Endodermal cell (in vitro differentiated cells): ENCODE measurements around the gene FAM120B. TPM values are rescaled to one million over a fixed set of nuclear protein-coding genes. Genes with fewer than 3 reads are reported as not detected.

Experiments
- DNase-seq: peaks from one replicate; pipeline ENCODE4 v3.0.0-alpha.2; 2017
- H3K27ac ChIP-seq: 2 replicates; pipeline ENCODE4 v1.5.1; 2013; ENCODE audit warnings: mild to moderate bottlenecking, low read depth, low read length, moderate library complexity
- H3K27me3 ChIP-seq: 2 replicates; pipeline ENCODE4 v1.6.1; 2013; ENCODE audit warnings: mild to moderate bottlenecking, low read length, moderate library complexity; ENCODE audit not compliant: insufficient read depth, control insufficient read depth, poor library complexity, severe bottlenecking
- H3K36me3 ChIP-seq: 2 replicates; pipeline ENCODE4 v1.7.0; 2013; ENCODE audit warnings: mild to moderate bottlenecking, low read length, moderate library complexity; ENCODE audit not compliant: control insufficient read depth, insufficient read depth
- H3K4me1 ChIP-seq: one replicate; pipeline ENCODE4 v1.7.0; 2013; ENCODE audit warnings: low read length; ENCODE audit not compliant: control insufficient read depth, insufficient read depth
- H3K4me3 ChIP-seq: 2 replicates; pipeline ENCODE4 v1.5.1; 2013; ENCODE audit warnings: mild to moderate bottlenecking, low read length, moderate library complexity
- H3K9ac ChIP-seq: 2 replicates; pipeline ENCODE4 v1.6.1; 2013; ENCODE audit warnings: mild to moderate bottlenecking, low read length, moderate library complexity; ENCODE audit not compliant: poor library complexity, severe bottlenecking; ENCODE audit errors: extremely low read depth
- H3K9me3 ChIP-seq: 2 replicates; pipeline ENCODE4 v1.6.1; 2013; ENCODE audit warnings: mild to moderate bottlenecking, low read length, moderate library complexity; ENCODE audit not compliant: control insufficient read depth
- H3K27ac Mint-ChIP-seq: 2 replicates; pipeline ENCODE4 v1.8.0; 2020; ENCODE audit warnings: mixed read lengths
- H3K27me3 Mint-ChIP-seq: 2 replicates; pipeline ENCODE4 v1.8.0; 2021; ENCODE audit warnings: mild to moderate bottlenecking, mixed read lengths; ENCODE audit not compliant: insufficient read depth
- H3K36me3 Mint-ChIP-seq: 2 replicates; pipeline ENCODE4 v1.8.0; 2020; ENCODE audit warnings: low read depth, mixed read lengths
- H3K4me1 Mint-ChIP-seq: 2 replicates; pipeline ENCODE4 v1.8.0; 2020; ENCODE audit warnings: mixed read lengths
- H3K4me3 Mint-ChIP-seq: 2 replicates; pipeline ENCODE4 v1.8.0; 2020; ENCODE audit warnings: mild to moderate bottlenecking, moderate library complexity, mixed read lengths
- H3K9me3 Mint-ChIP-seq: 2 replicates; pipeline ENCODE4 v1.8.0; 2020; ENCODE audit warnings: mild to moderate bottlenecking, mixed read lengths
- CTCF ChIP-seq: fragments of 200-600 bp; sonication (generic); conservative IDR thresholded peaks from 2 replicates; pipeline ENCODE4 v1.5.0; 2021; ENCODE audit warnings: antibody characterized with exemption, mild to moderate bottlenecking
- WGBS, 2 experiments: methylation state at CpG; one replicate each; pipeline versions ENCODE4 v1.1.5 to v1.1.7; 2013; ENCODE audit warnings: missing lambda C conversion rate in 2 of 2, mixed read lengths in 1 of 2; ENCODE audit not compliant: insufficient coverage in 1 of 2, insufficient read length in 1 of 2; 5-methylcytosine and 5-hydroxymethylcytosine counted together
- total RNA-seq, 2 donors: library from RNA; stranded (reverse); fragmentation: NEBNext Ultra II Directional in 1 of 2; extraction: Animal tissue kit (Norgen Biotek cat#: 25700) in 1 of 2; gene quantifications; 2 replicates in 1 of 2; 3 replicates in 1 of 2; pipeline ENCODE4 v1.2.1, GENCODE V29; 2021

FAM120B gene
- total RNA-seq, 2 donors from 2014 or later, result 25.7 to 27.5 TPM

GRCh38 chr6:170444811-170445211 is 138.3 kb downstream of the FAM120B start:
- 83 to 86% methylated on average over 10 to 15 of the region's 15 CpGs for WGBS, 2 experiments
- no peak overlapping the region for H3K9ac ChIP-seq
- H3K4me3 ChIP-seq, result no peak overlapping the region
- H3K4me1 ChIP-seq, result no peaks in the 10 kb centered on the region
- Mint-ChIP-seq H3K4me1 (no peaks in the 10 kb centered on the region), H3K27me3 (peaks cover 2% of the 10 kb centered on the region), H3K27ac (no peak overlapping the region), H3K36me3 (no peaks in the 10 kb centered on the region), H3K9me3 (no peaks in the 10 kb centered on the region), H3K4me3 (no peak overlapping the region)
- no peak overlapping the region for H3K27ac ChIP-seq
- no peaks in the 10 kb centered on the region for H3K9me3 ChIP-seq
- no peaks in the 10 kb centered on the region for H3K27me3 ChIP-seq
- DNase-seq, result peak; percentile 45
- H3K36me3 ChIP-seq, result no peaks in the 10 kb centered on the region
- no peak for TF ChIP-seq CTCF

DNA sequence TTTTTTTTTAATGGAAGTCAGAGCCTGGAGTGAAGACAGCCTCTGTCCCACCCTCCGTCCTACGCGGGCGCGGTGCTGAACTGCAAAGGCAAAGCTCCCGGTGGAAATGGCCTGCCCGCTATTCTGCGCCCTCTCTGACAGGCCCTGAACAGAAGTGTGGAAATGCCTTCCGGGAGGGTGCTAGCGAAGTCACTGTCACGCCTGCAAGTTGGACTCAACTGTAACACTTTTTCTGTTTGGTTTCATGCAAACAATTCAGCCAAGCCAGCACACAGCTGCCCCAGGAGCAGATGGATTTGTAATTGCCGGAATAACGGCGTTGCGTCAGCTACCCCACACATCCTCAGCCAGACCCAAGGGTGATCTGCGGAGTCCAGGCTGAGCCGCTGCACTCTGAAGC is 138.9 kb downstream of the FAM120B start:
- no peak for TF ChIP-seq CTCF
- H3K4me1 Mint-ChIP-seq, result no peaks in the 10 kb centered on the region
- no peaks in the 10 kb centered on the region for H3K9me3 Mint-ChIP-seq
- no peaks in the 10 kb centered on the region for H3K36me3 Mint-ChIP-seq
- H3K4me3 ChIP-seq, result no peak overlapping the region
- H3K36me3 ChIP-seq, result no peaks in the 10 kb centered on the region
- H3K27ac Mint-ChIP-seq, result no peak overlapping the region
- WGBS, 2 experiments, result 95 to 96% methylated on average over 16 to 17 of the region's 17 CpGs
- H3K27ac ChIP-seq, result no peak overlapping the region
- no peak overlapping the region for H3K9ac ChIP-seq
- H3K27me3 ChIP-seq, result no peaks in the 10 kb centered on the region
- H3K27me3 Mint-ChIP-seq, result peaks cover 2% of the 10 kb centered on the region
- no peaks in the 10 kb centered on the region for H3K4me1 ChIP-seq
- no peak overlapping the region for H3K4me3 Mint-ChIP-seq
- H3K9me3 ChIP-seq, result no peaks in the 10 kb centered on the region
- DNase-seq, result peak; percentile 24

- Histone ChIP-seq H3K9me3 (no peaks in the 10 kb centered on the region), H3K4me1 (no peaks in the 10 kb centered on the region), H3K36me3 (no peaks in the 10 kb centered on the region), H3K27ac (no peak overlapping the region), H3K9ac (no peak overlapping the region), H3K27me3 (no peaks in the 10 kb centered on the region), H3K4me3 (no peak overlapping the region)
- H3K9me3 Mint-ChIP-seq, result no peaks in the 10 kb centered on the region
- no peaks in the 10 kb centered on the region for H3K36me3 Mint-ChIP-seq
- 92 to 100% methylated on average over 2 to 9 of the region's 9 CpGs for WGBS, 2 experiments
- H3K27ac Mint-ChIP-seq, result no peak overlapping the region
- peak; percentile 35 for DNase-seq
- TF ChIP-seq CTCF, result no peak
- no peak overlapping the region for H3K4me3 Mint-ChIP-seq
- peaks cover 2% of the 10 kb centered on the region for H3K27me3 Mint-ChIP-seq
- H3K4me1 Mint-ChIP-seq, result no peaks in the 10 kb centered on the region
These were observed 139.4 kb downstream of the FAM120B start for GRCh38 chr6:170445971-170446370.
